ENCODE data around the gene TRIM6. TPM values are rescaled to one million over a fixed set of nuclear protein-coding genes. Genes with fewer than 3 reads are reported as not detected.

TRIM6 gene
- polyA plus RNA-seq, 3 donors = 0.11 to 0.44 (median 0.15) TPM

- no peak overlapping the region for H3K4me2 ChIP-seq (replicated peaks; ENCODE audit: extremely low read depth, low read length, poor library complexity, severe bottlenecking)
- no peaks in the 10 kb centered on the region for H3K36me3 Mint-ChIP-seq
- no peak overlapping the region for H3K4me3 Mint-ChIP-seq
Observed at GRCh38 chr11:5621580-5621979, 25.1 kb downstream of the TRIM6 start.

GRCh38 chr11:5622802-5623201, 26.4 kb downstream of the TRIM6 start:
- Histone ChIP-seq H3K4me3 (replicated peaks in 1 of 3; ENCODE audit: low read depth in 2 of 3, low read length in 3 of 3) (no peak overlapping the region), H3K9ac (ENCODE audit: insufficient read depth, low read length, poor library complexity, severe bottlenecking) (no peak overlapping the region), H3K27ac (ENCODE audit: low read depth in 1 of 2, low read length in 2 of 2) (no peak overlapping the region), H3K4me2 (replicated peaks; ENCODE audit: extremely low read depth, low read length, poor library complexity, severe bottlenecking) (no peak overlapping the region), H3K4me1 (ENCODE audit: control insufficient read depth in 1 of 2, insufficient read depth in 2 of 2, low read length in 2 of 2) (peaks cover 27 to 28% of the 10 kb centered on the region in 2 donors), H4K20me1 (ENCODE audit: insufficient read depth, low read length) (no peaks in the 10 kb centered on the region), H3K36me3 (replicated peaks in 1 of 2; ENCODE audit: control insufficient read depth in 1 of 2, insufficient read depth in 2 of 2, low read length in 2 of 2) (no peaks in the 10 kb centered on the region), H3K9me3 (replicated peaks in 1 of 2; ENCODE audit: control insufficient read depth in 1 of 2, insufficient read depth in 1 of 2, low read length in 2 of 2) (no peaks in the 10 kb centered on the region), H3K27me3 (ENCODE audit: control insufficient read depth in 2 of 2, insufficient read depth in 2 of 2, low read length in 2 of 2) (no peaks in the 10 kb centered on the region), H2AFZ (ENCODE audit: insufficient read depth, low read depth, low read length, poor library complexity, severe bottlenecking) (no peak overlapping the region), H3K79me2 (ENCODE audit: insufficient read depth, low read length) (peaks cover 24% of the 10 kb centered on the region)
- H3K27me3 Mint-ChIP-seq (ENCODE audit: low read depth in 3 of 3) = peaks cover 0 to 1% (median 1%) of the 10 kb centered on the region in 3 donors
- intact Hi-C loops (cut with micrococcal nuclease) = loop anchor here in 1 of 2 donors (5.0 kb wide), 1 partner anchor 64 kb away; the partner anchor contains the start of genes TRIM22 and TRIM5
- H3K27ac Mint-ChIP-seq = no peak overlapping the region
- H3K9me3 Mint-ChIP-seq = no peaks in the 10 kb centered on the region
- DNase-seq = no peak
- H3K36me3 Mint-ChIP-seq = peaks cover 3 to 7% of the 10 kb centered on the region in 2 donors
- no CpG with 5 or more reads among the region's 3 CpGs for WGBS (ENCODE audit: insufficient coverage)
- H3K4me1 Mint-ChIP-seq = peaks cover 36% of the 10 kb centered on the region
- TF ChIP-seq CTCF (IDR thresholded peaks at IDR 0.05) = no peak
- H3K4me3 Mint-ChIP-seq = no peak overlapping the region

More at GRCh38 chr11:5621580-5621979, 25.1 kb downstream of the TRIM6 start:
- Histone ChIP-seq H2AFZ (ENCODE audit: insufficient read depth, low read depth, low read length, poor library complexity, severe bottlenecking) (no peak overlapping the region), H3K9ac (ENCODE audit: insufficient read depth, low read length, poor library complexity, severe bottlenecking) (no peak overlapping the region), H3K9me3 (replicated peaks in 1 of 2; ENCODE audit: control insufficient read depth in 1 of 2, insufficient read depth in 1 of 2, low read length in 2 of 2) (no peaks in the 10 kb centered on the region), H3K27ac (ENCODE audit: low read depth in 1 of 2, low read length in 2 of 2) (no peak overlapping the region), H3K36me3 (replicated peaks in 1 of 2; ENCODE audit: control insufficient read depth in 1 of 2, insufficient read depth in 2 of 2, low read length in 2 of 2) (no peaks in the 10 kb centered on the region), H4K20me1 (ENCODE audit: insufficient read depth, low read length) (no peaks in the 10 kb centered on the region), H3K79me2 (ENCODE audit: insufficient read depth, low read length) (peaks cover 16% of the 10 kb centered on the region), H3K4me3 (replicated peaks in 1 of 3; ENCODE audit: low read depth in 2 of 3, low read length in 3 of 3) (no peak overlapping the region), H3K27me3 (ENCODE audit: control insufficient read depth in 2 of 2, insufficient read depth in 2 of 2, low read length in 2 of 2) (no peaks in the 10 kb centered on the region), H3K4me1 (ENCODE audit: control insufficient read depth in 1 of 2, insufficient read depth in 2 of 2, low read length in 2 of 2) (peaks cover 19 to 26% of the 10 kb centered on the region in 2 donors)
- no peak overlapping the region for H3K27ac Mint-ChIP-seq
- H3K4me1 Mint-ChIP-seq = peaks cover 24% of the 10 kb centered on the region
- intact Hi-C loops (cut with micrococcal nuclease) = loop anchor here in 1 of 2 donors (5.0 kb wide), 1 partner anchor 66 kb away; the partner anchor contains the start of genes TRIM22 and TRIM5
- no peak for DNase-seq
- TF ChIP-seq CTCF (IDR thresholded peaks at IDR 0.05) = no peak
- peaks cover 0 to 1% (median 0%) of the 10 kb centered on the region in 3 donors for H3K27me3 Mint-ChIP-seq (ENCODE audit: low read depth in 3 of 3)
- H3K9me3 Mint-ChIP-seq = no peaks in the 10 kb centered on the region
